Smooth muscle cell (in vitro differentiated cells): ENCODE results near the gene LONRF2. TPM values are rescaled to one million over a fixed set of nuclear protein-coding genes. Genes with fewer than 3 reads are reported as not detected.

Experiments used
- DNase-seq: peaks from one replicate; lab custom pipeline; 2025; ENCODE audit not compliant: unreplicated experiment; lab: John Stamatoyannopoulos, UW
- H2AFZ ChIP-seq: fragments of 200-600 bp; sonication (generic); 2 replicates; pipeline ENCODE4 v1.6.0; 2016; ENCODE audit warnings: antibody characterized with exemption, low read depth, mild to moderate bottlenecking
- H3F3A ChIP-seq: fragments of 200-600 bp; sonication (generic); 2 replicates; pipeline ENCODE4 v1.6.0; 2017; ENCODE audit warnings: antibody characterized with exemption, low read depth
- H3K27ac ChIP-seq: fragments of 200-600 bp; sonication (generic); 2 replicates; pipeline ENCODE4 v1.5.1; 2016; ENCODE audit warnings: low read depth, mild to moderate bottlenecking
- H3K27me3 ChIP-seq: fragments of 200-600 bp; sonication (generic); 2 replicates; pipeline ENCODE4 v1.6.1; 2016; ENCODE audit warnings: low read depth, mild to moderate bottlenecking
- H3K36me3 ChIP-seq: fragments of 200-600 bp; sonication (generic); 2 replicates; pipeline ENCODE4 v1.5.1; 2016; ENCODE audit warnings: low read depth
- H3K4me1 ChIP-seq: fragments of 200-600 bp; sonication (generic); 2 replicates; pipeline ENCODE4 v1.5.1; 2016; ENCODE audit warnings: low read depth
- H3K4me2 ChIP-seq: fragments of 200-600 bp; sonication (generic); 2 replicates; pipeline ENCODE4 v1.6.0; 2016; ENCODE audit warnings: mild to moderate bottlenecking
- H3K4me3 ChIP-seq: fragments of 200-600 bp; sonication (generic); 2 replicates; pipeline ENCODE4 v1.5.1; 2016; ENCODE audit warnings: mild to moderate bottlenecking
- H3K79me2 ChIP-seq: fragments of 200-600 bp; sonication (generic); 2 replicates; pipeline ENCODE4 v1.6.0; 2016; ENCODE audit warnings: low read depth, mild to moderate bottlenecking
- H3K9ac ChIP-seq: fragments of 200-600 bp; sonication (generic); 2 replicates; pipeline ENCODE4 v1.6.0; 2016; ENCODE audit warnings: low read depth
- H3K9me3 ChIP-seq: fragments of 200-600 bp; sonication (generic); replicated peaks from 2 replicates; pipeline ENCODE4 v1.5.1; 2016; ENCODE audit warnings: low read depth
- H4K20me1 ChIP-seq: fragments of 200-600 bp; sonication (generic); 2 replicates; pipeline ENCODE4 v1.6.0; 2016; ENCODE audit warnings: low read depth
- CTCF ChIP-seq: fragments of 200-600 bp; sonication (generic); IDR thresholded peaks from 2 replicates; pipeline ENCODE4 v1.5.1; 2017; ENCODE audit warnings: borderline replicate concordance, mild to moderate bottlenecking, antibody characterized with exemption; ENCODE audit not compliant: insufficient read depth, poor library complexity, severe bottlenecking
- WGBS: methylation state at CpG from one replicate; pipeline ENCODE4 v1.1.7; 2016; ENCODE audit warnings: low lambda C conversion rate; 5-methylcytosine and 5-hydroxymethylcytosine counted together
- polyA plus RNA-seq: library from polyadenylated mRNA; unstranded; fragments of >200 nt; fragmentation: Nextera tagmentation; extraction: Ambion mirVana; gene quantifications from 2 replicates; pipeline ENCODE4 v1.2.1, GENCODE V29; 2016
- total RNA-seq: library from RNA; depleted of rRNA; stranded (reverse); fragments of >200 nt; gene quantifications from 2 replicates; pipeline ENCODE4 v1.2.3, GENCODE V29; 2014

The LONRF2 gene
- total and polyA plus RNA-seq, 2 experiments from 2014 or later, result 0.06 to 1.4 TPM

- no peaks in the 10 kb centered on the region for H3K4me1 ChIP-seq
- H2AFZ ChIP-seq, result no peak overlapping the region
- H3K9ac ChIP-seq, result no peak overlapping the region
- H3K4me2 ChIP-seq, result no peak overlapping the region
- no peak for TF ChIP-seq CTCF
- no peaks in the 10 kb centered on the region for H3K36me3 ChIP-seq
- no peak overlapping the region for H3K27ac ChIP-seq
- WGBS, result 91% methylated on average over 1 of the region's 1 CpG
- H3K79me2 ChIP-seq, result no peaks in the 10 kb centered on the region
- no peaks in the 10 kb centered on the region for H4K20me1 ChIP-seq
- DNase-seq, result no peak
- H3F3A ChIP-seq, result no peaks in the 10 kb centered on the region
- H3K27me3 ChIP-seq, result peaks cover 27% of the 10 kb centered on the region
- no peak overlapping the region for H3K4me3 ChIP-seq
- peaks cover 6% of the 10 kb centered on the region for H3K9me3 ChIP-seq
Measured at GRCh38 chr2:100317634-100318033, 4.7 kb downstream of the LONRF2 start.

GRCh38 chr2:100309973-100310719 is 12.2 kb downstream of the LONRF2 start:
- Histone ChIP-seq H3K27ac (no peak overlapping the region), H3K9me3 (no peaks in the 10 kb centered on the region), H2AFZ (no peak overlapping the region), H3F3A (no peaks in the 10 kb centered on the region), H3K27me3 (no peaks in the 10 kb centered on the region), H3K79me2 (no peaks in the 10 kb centered on the region), H3K36me3 (no peaks in the 10 kb centered on the region), H3K9ac (no peak overlapping the region), H3K4me3 (no peak overlapping the region), H4K20me1 (no peaks in the 10 kb centered on the region), H3K4me2 (no peak overlapping the region), H3K4me1 (no peaks in the 10 kb centered on the region)
- 79% methylated on average over 4 of the region's 4 CpGs for WGBS
- no peak for TF ChIP-seq CTCF
- no peak for DNase-seq

GRCh38 chr2:100309311-100309710 is 13.0 kb downstream of the LONRF2 start:
- Histone ChIP-seq H3K9ac (no peak overlapping the region), H3K4me3 (no peak overlapping the region), H3K79me2 (no peaks in the 10 kb centered on the region), H3K4me2 (no peak overlapping the region), H4K20me1 (no peaks in the 10 kb centered on the region), H3F3A (no peaks in the 10 kb centered on the region), H2AFZ (no peak overlapping the region), H3K27ac (no peak overlapping the region), H3K9me3 (no peaks in the 10 kb centered on the region), H3K36me3 (no peaks in the 10 kb centered on the region), H3K4me1 (no peaks in the 10 kb centered on the region), H3K27me3 (no peaks in the 10 kb centered on the region)
- WGBS, result 93% methylated on average over 3 of the region's 3 CpGs
- no peak for DNase-seq
- TF ChIP-seq CTCF, result no peak

GRCh38 chr2:100303744-100304143 is 18.6 kb downstream of the LONRF2 start:
- 96% methylated on average over 1 of the region's 1 CpG for WGBS

More at GRCh38 chr2:100303744-100304143, 18.6 kb downstream of the LONRF2 start:
- no peaks in the 10 kb centered on the region for H3K9me3 ChIP-seq
- no peaks in the 10 kb centered on the region for H3K27me3 ChIP-seq
- no peak overlapping the region for H3K9ac ChIP-seq
- no peak overlapping the region for H2AFZ ChIP-seq
- H4K20me1 ChIP-seq, result no peaks in the 10 kb centered on the region
- H3K27ac ChIP-seq, result no peak overlapping the region
- no peak for DNase-seq
- H3K36me3 ChIP-seq, result no peaks in the 10 kb centered on the region
- no peak for TF ChIP-seq CTCF
- H3K79me2 ChIP-seq, result no peaks in the 10 kb centered on the region
- no peak overlapping the region for H3K4me2 ChIP-seq
- H3K4me1 ChIP-seq, result no peaks in the 10 kb centered on the region
- no peak overlapping the region for H3K4me3 ChIP-seq
- no peaks in the 10 kb centered on the region for H3F3A ChIP-seq
